ENCODE measurements around the gene GSG1L2. TPM values are rescaled to one million over a fixed set of nuclear protein-coding genes. Genes with fewer than 3 reads are reported as not detected.

GSG1L2 gene
- total RNA-seq, 4 donors from 2014 or later, result not detected

DNA sequence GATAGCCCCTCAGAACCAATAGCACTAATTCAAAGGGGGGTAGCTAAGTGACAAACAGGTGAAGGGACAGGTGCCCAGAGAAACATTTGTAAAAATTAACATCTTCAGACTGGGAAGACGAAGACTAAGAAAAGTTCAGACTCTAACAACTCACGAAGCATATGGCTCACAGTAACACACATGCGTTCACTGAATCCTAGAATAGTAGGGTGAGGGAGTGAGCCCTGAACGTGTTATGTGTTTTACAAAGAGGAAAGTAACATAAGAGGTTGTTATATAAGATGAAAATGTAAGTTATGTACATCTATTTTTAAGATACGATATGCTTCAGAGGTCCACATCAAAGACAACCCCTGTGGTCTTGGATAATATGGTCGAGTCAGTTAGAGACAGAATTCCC lies 15.2 kb downstream of the GSG1L2 start:
- Histone ChIP-seq H3K27ac (no peak overlapping the region), H3K27me3 (no peaks in the 10 kb centered on the region), H3K4me3 (no peak overlapping the region), H3K9me3 (no peaks in the 10 kb centered on the region), H3K36me3 (no peaks in the 10 kb centered on the region), H3K4me1 (no peaks in the 10 kb centered on the region)
- TF ChIP-seq CTCF (IDR thresholded peaks at IDR 0.05) (no peak), POLR2A (IDR thresholded peaks at IDR 0.05) (no peak)
- DNase-seq, result no peak

DNA sequence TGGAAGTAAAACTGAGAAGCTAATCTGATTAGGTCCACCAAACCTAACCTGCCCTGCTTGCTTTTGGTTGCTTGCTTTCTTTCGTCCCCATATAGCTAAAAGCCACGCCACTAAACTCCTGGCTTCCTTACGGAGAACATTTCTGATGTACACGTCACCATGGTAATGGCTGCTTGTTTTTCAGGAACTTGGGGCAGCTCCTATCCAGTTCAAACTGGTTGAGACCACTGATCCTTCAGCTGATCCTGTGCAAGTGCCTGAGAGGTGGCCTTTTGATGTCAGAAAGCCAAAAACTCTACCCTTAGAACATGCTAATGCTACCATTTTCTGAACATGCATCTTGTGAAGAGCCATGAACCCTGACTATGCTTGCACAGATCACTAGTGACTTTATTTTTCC lies 16.1 kb downstream of the GSG1L2 start:
- Histone ChIP-seq H3K36me3 (no peaks in the 10 kb centered on the region), H3K9me3 (no peaks in the 10 kb centered on the region), H3K4me1 (no peaks in the 10 kb centered on the region), H3K27me3 (no peaks in the 10 kb centered on the region), H3K27ac (no peak overlapping the region), H3K4me3 (no peak overlapping the region)
- TF ChIP-seq POLR2A (IDR thresholded peaks at IDR 0.05) (no peak), CTCF (IDR thresholded peaks at IDR 0.05) (no peak)
- no peak for DNase-seq

- Histone ChIP-seq H3K9me3 (no peaks in the 10 kb centered on the region), H3K4me1 (no peaks in the 10 kb centered on the region), H3K27me3 (no peaks in the 10 kb centered on the region), H3K4me3 (no peak overlapping the region), H3K36me3 (no peaks in the 10 kb centered on the region), H3K27ac (no peak overlapping the region)
- no peak for DNase-seq
- TF ChIP-seq POLR2A (IDR thresholded peaks at IDR 0.05) (no peak), CTCF (IDR thresholded peaks at IDR 0.05) (no peak)
Measured at GRCh38 chr17:9802697-9803096, 19.2 kb downstream of the GSG1L2 start.

DNA sequence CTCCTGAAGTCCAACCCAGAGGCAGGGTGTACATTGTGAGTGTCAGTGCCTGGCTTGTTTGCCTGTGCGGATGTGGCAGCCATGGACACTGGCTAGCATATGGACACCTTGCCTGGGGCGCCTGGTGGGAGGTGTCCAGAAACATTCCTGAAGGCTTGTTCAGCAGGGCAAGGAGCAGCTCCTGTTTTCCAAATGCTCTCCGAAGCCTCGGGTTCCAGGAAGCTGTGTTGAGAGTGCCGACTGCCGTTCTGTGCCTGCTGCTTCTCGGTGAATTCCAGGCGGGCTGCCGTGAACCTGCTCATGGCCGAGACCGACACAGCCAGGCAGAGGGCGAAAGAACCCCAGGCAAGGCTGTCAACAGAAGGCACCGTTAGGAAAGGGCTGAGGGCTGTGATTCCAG lies 19.6 kb downstream of the GSG1L2 start:
- TF ChIP-seq POLR2A (IDR thresholded peaks at IDR 0.05), result no peak
- TF ChIP-seq CTCF (IDR thresholded peaks at IDR 0.05), result no peak
- Histone ChIP-seq H3K36me3 (no peaks in the 10 kb centered on the region), H3K27me3 (no peaks in the 10 kb centered on the region), H3K27ac (no peak overlapping the region), H3K4me3 (no peak overlapping the region), H3K9me3 (no peaks in the 10 kb centered on the region), H3K4me1 (no peaks in the 10 kb centered on the region)
- no peak for DNase-seq

GRCh38 chr17:9801505-9801904 lies 20.4 kb downstream of the GSG1L2 start:
- no peaks in the 10 kb centered on the region for H3K36me3 ChIP-seq
- DNase-seq, result no peak
- H3K4me3 ChIP-seq, result no peak overlapping the region
- no peak for TF ChIP-seq POLR2A (IDR thresholded peaks at IDR 0.05)
- TF ChIP-seq CTCF (IDR thresholded peaks at IDR 0.05), result no peak
- no peak overlapping the region for H3K27ac ChIP-seq
- no peaks in the 10 kb centered on the region for H3K27me3 ChIP-seq
- no peaks in the 10 kb centered on the region for H3K9me3 ChIP-seq
- no peaks in the 10 kb centered on the region for H3K4me1 ChIP-seq

GRCh38 chr17:9798724-9799123 lies 23.2 kb downstream of the GSG1L2 start:
- H3K27ac ChIP-seq, result no peak overlapping the region
- H3K4me1 ChIP-seq, result no peaks in the 10 kb centered on the region
- no peaks in the 10 kb centered on the region for H3K9me3 ChIP-seq
- TF ChIP-seq CTCF (IDR thresholded peaks at IDR 0.05) (no peak), POLR2A (IDR thresholded peaks at IDR 0.05) (no peak)
- H3K4me3 ChIP-seq, result no peak overlapping the region
- no peaks in the 10 kb centered on the region for H3K27me3 ChIP-seq
- no peak for DNase-seq
- H3K36me3 ChIP-seq, result no peaks in the 10 kb centered on the region
